Left cardiac atrium (tissue), 4 donors: ENCODE data around the gene FAM193A. TPM values are rescaled to one million over a fixed set of nuclear protein-coding genes. Genes with fewer than 3 reads are reported as not detected.

Experiments
- ATAC-seq, 2 donors: fragments of 200-7000 bp; cut with Tn5 transposase; one replicate each; pipeline ENCODE4 v1.9.1; 2020; ENCODE audit warnings: mild to moderate bottlenecking in 2 of 2, moderate library complexity in 2 of 2
- DNase-seq: peaks from one replicate; pipeline ENCODE4 v3.0.0-alpha.2; 2020
- intact Hi-C, 2 donors: fragments of 100-400 bp; cut with DNase I; formaldehyde crosslinking; loops; one replicate each; pipeline versions ENCODE4 v1.14.1 to v1.15.1; 2022 to 2023
- total RNA-seq, 2 donors: library from RNA; stranded (reverse); fragmentation: NEBNext Ultra II Directional; extraction: Animal tissue kit (Norgen Biotek cat#: 25700); gene quantifications; one replicate each; pipeline ENCODE4 v1.2.1, GENCODE V29; 2021
- donor health status: DM: no; HTN: yes; CAD: no.
- donor health status: DM: no; HTN: yes; CAD: no; lungs with severe emphysema.
- donor health status: DM: yes; HTN: yes; CAD: no.
- donor health status: Dilated cardiomyopathy.

The FAM193A gene
- total RNA-seq, 2 donors from 2014 or later = 15.1 to 16.6 TPM

DNA sequence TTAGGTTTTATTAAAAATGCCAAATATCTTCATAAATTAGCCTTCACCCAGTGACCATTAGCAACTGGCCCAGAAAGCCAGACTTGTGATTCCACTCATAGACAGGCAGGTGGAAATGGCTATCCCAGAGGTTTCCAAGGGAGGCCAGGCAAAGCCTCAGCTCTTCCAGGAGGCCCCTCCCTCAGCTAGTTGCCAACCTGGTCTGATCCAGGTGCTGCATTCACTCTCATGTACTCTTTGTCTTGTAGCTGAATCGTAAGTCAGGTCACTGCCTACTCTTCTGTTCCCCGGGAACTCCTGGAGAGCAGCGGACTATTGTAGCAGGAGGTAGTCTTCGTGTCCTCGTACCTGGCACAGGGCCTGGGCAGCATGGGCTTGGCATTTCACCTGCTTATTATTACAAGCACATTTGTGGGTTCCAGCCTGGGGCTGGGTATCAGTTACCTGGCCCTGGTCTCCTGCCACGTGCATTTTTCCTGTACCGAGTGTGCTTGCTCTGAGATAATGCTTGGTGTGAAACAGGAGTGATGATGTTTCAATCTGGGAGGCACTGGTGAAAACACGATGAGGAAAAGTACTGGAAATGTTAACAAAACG lies 101.6 kb downstream of the FAM193A start:
- ATAC-seq (no peak), DNase-seq (no peak)
- intact Hi-C loops = no loop called here

DNA sequence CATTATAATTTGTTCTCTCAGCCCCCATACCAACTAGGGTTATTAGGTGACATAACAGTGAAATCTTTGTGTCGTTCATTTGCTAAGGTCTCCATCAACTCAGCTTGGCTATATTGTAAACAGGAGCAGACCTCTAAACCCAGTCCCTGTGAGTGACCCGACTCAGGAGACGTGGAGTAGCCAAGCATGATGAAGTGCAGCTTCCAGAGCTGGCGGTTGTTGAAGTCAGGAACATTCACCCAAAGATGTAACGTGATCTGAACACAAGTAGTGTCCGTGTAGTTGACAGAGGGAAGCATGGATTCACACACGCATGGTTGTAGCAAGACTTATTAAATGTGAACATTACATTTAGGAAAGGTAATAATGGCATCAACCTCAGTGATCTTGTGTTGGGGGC lies 102.3 kb downstream of the FAM193A start:
- ATAC-seq (no peak), DNase-seq (no peak)
- intact Hi-C loops = no loop called here

DNA sequence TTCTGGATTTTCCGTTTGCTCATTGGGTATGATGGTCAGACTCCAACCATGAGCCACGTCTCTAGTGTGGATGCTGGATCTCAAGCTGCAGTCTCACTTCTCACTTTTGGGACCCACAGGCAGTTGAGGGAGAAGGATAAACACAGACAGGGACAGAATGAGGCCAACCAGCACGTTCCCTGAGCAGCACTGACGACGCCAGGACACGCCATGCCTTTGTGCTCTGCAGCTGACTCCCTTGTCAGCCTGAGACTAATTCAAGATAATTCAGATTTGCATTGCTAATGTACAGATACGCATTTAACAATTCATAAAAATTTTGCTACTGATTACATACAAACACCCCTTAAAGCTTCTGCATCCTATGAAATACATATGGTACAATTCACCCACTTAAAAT lies 106.5 kb downstream of the FAM193A start:
- intact Hi-C loops = no loop called here
- ATAC-seq = no peak
- DNase-seq = no peak

DNA sequence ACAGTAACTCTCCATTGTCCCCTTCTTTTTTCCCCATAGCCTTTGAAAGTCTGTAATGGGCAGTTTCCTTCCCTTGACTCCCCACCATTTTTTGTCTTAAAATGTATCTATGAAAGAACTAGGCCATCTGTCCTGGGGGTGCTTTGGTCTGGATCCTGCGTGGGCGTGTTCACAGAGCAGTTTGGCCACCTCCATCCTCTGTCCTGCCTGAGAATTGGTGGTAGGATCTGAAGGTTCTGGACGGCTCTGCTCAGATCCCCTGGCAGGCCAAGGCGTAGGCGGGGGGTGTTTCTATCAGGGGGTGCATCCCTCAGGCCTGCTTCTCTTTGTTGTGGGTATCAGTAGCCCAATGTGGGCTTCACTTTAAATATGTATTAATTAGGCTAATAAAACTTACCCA lies 107.1 kb downstream of the FAM193A start:
- intact Hi-C loops = no loop called here
- no peak for DNase-seq
- ATAC-seq = no peak

DNA sequence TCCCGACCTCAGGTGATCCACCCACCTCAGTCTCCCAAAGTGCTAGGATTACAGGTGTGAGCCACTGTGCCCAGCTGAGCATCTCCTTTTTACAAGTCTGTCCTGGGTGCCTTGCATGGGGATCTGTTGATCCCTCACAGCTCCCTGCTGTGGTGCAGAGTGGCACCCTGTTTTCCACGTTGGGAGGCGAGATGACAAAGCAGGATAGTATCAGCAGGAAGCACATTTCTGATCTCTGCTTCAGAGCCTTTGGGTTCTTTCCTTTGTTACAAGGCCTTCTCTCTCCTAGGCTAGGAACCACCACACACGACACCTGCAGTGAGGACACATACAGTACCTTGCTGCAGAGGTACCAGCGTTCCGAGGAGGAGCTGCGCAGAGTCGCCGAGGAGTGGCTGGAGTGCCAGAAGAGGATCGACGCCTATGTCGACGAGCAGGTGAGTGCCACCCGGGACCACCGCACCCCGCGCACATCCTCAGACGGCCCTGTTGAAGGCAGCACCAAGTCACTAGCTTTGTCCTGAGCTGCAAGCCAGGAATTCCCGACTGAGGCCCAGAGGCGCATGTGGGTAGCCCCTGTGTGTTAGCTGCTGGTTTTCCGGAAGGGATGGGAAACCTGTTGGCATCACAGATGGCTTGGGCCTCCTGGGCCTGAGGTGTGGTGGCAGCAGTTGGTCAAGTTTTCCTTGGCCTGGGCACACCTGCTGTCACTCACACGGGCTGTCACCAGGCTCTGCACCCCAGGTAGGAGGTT lies 110.1 kb downstream of the FAM193A start:
- no peak for ATAC-seq

DNA sequence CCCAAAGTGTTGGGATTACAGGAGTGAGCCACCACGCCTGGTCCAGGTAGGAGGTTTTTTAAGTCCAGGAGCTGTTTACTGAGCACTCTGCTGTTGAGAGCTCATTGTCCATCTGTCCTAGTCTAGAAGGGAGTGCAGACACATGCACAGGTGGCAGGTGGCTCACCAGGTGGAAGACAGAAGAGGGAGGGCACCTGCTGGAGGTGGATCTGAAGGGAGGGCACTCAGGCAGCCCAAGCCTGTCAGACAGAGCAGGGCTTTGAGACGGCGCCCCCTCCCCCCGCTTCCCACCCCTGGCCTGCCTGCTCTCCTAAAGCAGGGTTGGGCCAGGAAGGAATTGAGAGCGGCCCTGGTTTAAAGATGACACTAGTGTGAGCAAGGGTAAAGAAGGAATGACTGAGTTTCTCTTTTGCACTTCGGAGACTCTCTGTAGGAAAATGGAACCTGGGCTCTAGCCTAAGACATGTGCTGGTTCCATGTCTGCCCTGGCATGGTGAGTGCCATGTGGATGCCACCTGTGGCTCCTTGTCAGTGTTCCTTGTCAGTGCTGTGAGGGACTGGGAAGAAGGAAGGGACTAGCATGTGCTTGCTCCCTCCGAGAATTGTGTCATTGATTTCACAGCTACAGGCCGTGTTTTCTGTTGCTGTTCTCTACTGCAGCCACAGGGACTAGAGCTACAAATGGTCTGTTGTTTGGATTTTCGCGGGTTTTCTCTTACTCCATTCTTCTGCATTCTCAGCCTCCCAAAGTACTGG lies 111.1 kb downstream of the FAM193A start:
- ATAC-seq (no peak), DNase-seq (no peak)

More for the DNA sequence above, 110.1 kb downstream of the FAM193A start:
- DNase-seq = no peak
- intact Hi-C loops = no loop called here

DNA sequence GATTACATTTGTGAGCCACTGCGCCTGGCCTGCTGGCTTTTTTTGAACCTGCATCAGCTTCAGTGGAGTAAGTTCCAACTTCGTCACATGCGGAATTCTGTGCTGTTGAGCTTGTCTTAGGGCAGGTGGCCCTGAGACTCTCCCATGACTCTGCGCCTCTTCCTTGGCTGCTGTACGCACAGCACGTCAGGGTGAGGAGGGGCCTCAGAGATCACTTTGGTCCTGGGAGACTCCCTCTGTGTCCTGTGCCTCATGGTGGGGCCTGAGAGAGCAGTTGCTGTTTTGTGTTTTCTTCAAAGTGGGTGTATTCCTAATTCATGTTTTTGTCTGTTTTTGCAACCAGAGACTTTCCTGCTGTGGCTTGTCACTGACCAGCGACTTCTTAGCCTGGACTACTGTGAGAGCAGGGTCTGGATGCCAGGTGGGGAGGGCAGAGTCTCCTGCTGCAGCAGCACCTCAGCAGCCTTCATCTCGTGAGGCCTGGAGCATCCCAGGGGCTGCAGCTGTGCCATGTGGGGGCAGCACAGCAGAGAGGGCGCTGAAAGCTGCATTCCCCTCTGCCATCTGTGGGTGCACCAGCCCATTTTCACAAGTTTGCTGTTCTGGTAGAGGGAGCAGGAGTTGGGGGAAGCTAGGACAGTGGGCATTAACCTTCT lies 111.8 kb downstream of the FAM193A start:
- DNase-seq (no peak), ATAC-seq (no peak)
- intact Hi-C loops = no loop called here

More for the DNA sequence above, 111.1 kb downstream of the FAM193A start:
- intact Hi-C loops = no loop called here

DNA sequence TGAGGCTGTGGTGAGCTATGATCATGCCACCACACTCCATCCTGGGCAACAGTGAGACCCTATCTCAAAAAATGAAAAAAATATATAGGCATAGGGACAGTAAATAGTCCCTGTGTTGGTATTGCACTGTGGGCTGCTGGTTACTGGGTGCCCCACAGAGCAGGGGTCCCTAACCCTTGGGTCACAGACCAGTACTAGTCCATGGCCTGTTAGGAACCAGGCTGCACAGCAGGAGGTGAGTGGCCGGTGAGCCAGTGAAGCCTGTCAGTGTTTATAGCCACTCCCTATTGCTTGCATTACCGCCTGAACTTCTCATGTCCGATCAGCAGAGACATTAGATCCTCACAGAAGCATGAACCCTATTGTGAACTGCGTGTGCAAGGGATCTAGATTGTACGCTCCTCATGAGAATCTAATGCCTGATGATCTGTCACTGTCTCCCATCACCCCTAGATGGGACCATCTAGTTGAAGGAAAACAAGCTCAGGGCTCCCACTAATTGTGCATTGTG lies 113.2 kb downstream of the FAM193A start:
- intact Hi-C loops = no loop called here
- ATAC-seq = no peak
- no peak for DNase-seq

DNA sequence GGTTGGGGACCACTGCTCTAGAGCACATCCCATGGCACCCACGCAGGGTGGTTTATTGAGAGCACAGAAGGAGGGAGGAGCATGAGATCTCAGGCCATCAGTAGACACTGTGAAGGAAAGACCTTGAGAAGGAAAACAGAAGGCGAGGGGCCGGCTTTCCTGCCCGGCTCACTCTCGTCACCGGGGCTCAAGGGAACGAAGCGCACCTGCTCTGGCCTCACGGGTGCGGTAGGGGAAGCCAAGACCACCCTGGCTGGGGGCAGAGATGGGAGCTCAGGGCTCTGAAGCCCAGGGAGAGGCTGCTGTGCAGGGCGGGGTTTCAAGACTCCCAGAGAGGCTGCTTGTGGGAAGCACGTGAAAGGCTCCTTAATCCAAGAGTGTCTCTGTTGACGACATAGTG lies 113.8 kb downstream of the FAM193A start:
- DNase-seq (no peak), ATAC-seq (no peak)
- intact Hi-C loops = no loop called here

DNA sequence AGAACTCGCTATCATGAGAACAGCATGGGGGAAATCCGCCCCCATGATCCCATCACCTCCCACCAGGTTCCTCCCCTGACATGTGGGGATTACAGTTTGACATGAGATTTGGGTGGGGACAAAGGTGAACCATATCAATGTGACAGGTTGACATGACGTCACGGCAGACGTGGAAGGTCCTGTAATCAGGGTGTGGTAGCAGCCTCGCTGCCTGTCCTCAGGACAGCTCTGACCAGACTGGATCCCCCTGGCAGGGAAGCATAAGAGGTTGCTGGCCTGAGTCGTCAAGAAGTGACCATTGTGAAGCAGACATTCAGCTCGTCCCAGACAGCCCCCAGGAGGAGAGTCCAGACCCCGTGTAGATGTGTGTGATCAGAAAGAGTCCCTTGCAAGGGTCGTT lies 115.1 kb downstream of the FAM193A start:
- ATAC-seq = no peak
- DNase-seq = no peak
- intact Hi-C loops = no loop called here

DNA sequence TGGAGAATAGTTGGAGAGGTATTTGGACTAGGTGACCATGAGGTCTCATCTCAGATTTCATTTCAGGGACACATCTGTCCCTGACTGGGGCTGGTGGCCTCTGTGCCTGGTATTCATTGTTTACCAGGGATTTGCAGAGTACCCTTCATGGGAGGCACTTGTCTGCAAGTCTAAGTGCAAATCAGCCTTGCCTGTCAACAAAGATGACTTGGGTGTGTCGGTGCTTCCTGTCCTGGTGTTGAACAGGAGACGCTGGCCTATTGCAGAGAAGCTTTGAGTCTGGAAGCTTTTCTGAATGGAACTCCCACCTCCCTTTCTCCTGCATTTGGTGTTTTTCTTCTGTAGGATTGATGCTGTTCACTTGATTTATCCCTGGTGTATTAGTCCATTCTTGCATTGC lies 115.6 kb downstream of the FAM193A start:
- no peak for DNase-seq
- ATAC-seq = no peak
- intact Hi-C loops = no loop called here

DNA sequence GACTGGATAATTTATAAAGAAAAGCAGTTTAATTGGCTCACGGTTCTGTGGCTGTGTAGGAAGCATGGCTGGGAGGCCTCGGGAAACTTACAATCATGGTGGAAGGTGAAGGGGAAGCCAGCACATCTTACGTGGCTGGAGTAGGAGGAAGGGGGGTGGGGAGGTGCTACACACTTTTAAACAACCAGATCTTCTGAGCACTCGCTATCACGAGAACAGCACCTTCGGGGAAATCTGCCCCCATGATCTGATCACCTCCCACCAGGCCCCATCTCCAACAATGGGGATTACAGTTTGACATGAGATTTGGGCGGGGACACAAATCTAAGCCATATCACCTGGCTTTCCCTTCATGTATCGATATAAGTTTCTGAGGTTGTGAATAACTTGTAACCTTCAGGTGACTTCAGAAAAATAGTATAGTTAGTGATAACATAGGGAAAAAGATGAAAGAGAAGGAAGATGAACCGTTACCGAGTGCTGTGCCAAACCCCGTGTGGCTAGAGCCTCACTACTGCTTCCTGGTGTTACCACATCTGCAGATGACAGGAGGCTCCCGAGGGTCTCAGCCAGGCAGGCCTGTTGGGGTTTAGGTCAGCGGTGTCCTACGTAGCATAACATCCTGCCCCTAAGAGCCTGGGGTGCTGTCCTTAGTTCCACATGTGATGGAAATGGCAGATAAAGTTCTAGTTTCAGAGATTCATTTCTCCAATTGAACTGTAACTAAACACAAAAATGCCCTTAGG lies 116.1 kb downstream of the FAM193A start:
- no peak for ATAC-seq
- no peak for DNase-seq
- intact Hi-C loops = no loop called here

DNA sequence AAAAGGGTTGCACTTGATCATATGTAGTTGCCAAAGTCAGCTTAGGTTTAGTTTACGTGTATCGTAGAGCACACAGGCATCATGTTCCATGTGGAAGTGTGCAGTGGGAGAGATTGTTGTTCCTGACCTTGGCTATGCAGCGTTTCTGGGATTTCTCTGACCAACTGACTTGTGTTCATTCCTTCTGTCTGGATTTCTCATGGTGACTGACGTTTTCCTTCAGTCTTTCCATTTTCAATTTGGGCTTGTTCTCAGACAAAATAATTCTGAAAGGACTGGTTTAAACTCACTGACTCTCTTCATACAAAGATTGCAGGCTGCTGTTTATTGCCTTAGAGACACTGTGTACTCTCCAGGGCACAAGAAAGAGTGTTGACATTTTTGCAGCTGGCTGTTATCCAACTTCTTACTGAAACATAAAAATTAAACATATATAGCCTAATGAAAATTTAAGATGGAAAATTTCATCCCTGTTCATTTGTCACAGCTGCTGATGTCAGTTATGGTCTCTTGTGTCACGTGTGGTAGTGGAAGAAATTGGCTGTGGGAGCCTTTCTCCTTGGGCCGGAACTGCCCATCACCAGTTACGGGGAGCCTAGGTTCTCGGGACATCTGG lies 124.3 kb downstream of the FAM193A start:
- no peak for DNase-seq
- peak; percentile 16 to 34 for ATAC-seq

DNA sequence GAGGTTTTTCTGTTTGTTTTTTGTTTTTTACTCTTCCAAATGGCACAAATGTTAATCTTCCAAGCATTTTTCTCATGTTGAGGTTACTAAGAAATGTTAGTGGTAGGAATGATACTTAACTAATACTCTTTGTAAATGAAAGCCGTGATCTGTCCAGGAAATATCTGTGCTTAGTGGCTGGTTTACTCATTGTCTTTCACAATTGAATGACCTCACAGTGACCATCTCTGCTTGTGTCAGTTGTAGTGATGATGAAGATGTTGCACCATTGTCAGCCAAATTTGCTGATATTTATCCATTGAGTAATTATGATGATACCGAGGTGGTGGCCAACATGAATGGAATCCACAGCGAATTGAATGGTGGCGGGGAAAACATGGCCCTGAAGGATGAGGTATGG lies 126.2 kb downstream of the FAM193A start:
- intact Hi-C loops = no loop called here
- DNase-seq (no peak), ATAC-seq (no peak)

More for the DNA sequence above, 124.3 kb downstream of the FAM193A start:
- intact Hi-C loops = no loop called here

DNA sequence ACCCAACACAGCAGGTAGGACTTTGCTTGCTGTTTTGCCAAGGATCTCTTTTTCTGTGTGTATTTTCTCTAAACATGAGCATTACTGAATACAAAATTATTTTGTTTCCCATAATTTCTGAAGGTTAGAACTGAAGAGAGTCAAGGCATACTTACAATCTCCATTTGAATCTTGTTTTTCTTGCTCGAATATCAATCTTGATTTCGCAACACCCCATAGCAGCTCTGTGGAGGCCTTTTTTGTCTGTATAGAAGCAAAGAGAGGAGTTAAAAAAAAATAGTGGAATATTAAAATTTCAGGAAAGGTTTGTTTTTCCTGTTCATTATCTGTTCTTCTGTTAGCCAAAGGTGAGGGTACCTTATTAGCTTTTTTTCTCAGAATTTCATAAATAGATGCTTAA lies 126.8 kb downstream of the FAM193A start:
- no peak for ATAC-seq
- no peak for DNase-seq
- intact Hi-C loops = no loop called here

DNA sequence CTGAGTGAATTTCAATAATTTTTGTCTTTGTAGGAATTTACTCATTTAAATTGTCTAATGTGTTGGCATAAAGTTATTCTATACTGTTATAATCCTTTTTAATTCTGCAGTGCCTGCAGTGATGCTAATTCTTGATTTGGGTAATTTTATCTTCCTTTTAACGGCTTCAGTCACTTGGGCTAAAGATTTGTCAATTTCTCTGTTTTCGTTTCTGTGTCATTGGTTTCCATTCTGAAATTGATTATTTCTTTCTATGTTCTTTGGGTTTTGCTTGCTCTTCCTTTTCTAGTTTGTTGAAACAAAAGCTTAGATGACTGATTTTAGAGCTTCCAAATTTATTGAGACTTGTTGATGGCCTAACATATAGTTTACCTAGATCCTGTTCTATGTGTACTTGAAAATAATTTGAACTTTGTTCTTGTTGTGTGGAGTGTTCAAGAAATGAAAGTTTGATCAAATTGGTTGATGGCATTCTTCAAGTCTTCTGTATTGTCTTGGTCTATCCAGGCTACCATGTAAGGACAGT lies 130.3 kb downstream of the FAM193A start:
- no peak for DNase-seq
- ATAC-seq = no peak
- intact Hi-C loops = no loop called here

DNA sequence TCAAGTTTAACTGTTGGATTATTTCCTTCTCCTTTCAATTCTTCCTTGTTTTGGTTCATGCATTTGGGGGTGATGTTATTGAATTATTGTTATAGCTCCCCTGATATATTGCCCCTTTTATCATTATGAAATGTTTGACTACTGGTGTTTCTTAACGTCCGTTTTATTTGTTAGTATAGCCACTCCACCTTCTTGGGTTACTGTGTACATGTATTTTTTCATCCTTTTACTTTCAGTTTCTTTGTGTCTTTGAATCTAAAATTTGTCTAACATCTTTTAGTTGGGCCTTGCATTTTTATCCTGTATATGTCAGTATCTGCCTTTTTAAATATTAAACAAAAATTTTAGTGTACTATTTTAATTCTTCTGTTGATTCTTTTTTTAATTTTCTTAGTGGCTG lies 131.0 kb downstream of the FAM193A start:
- intact Hi-C loops = no loop called here
- DNase-seq = no peak
- ATAC-seq = no peak

DNA sequence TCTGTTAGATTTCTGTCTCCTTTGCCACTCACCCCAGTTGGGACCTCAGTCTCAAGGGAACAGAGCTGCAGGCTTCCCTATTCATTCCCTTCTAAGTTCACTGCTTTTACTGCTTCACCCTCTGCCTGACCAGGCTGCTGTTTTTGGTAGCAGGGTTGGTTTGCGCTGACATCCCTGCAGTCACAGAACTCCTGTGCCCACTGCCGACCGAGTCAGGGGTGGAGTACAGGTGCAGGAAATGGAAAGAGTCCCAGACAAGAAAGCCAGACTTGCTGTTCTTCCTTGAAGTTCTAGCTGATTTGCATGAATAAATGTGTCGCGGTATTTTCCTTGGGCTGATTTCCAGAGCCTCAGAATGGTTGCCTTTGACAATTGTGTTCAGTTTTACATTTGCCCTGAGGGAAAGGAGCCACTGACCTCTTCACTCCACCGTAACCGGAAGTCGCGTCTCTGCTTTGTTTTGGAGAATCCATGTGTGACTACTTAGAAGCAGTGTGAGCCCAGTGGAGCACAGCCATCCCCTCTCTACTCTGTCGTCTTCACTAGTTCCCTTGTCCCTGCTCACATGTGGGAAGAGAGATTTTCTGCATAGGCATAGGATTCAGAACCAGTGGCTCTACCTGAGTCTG lies 134.9 kb downstream of the FAM193A start:
- DNase-seq (no peak), ATAC-seq (no peak)
- intact Hi-C loops = no loop called here
